Suprapubic skin (tissue), 4 donors: Measurements from ENCODE around the gene CHPF. TPM values are rescaled to one million over a fixed set of nuclear protein-coding genes. Genes with fewer than 3 reads are reported as not detected.

Experiments
- DNase-seq, 2 donors: peaks; one replicate each; pipeline ENCODE4 v3.0.0-alpha.2; 2019; ENCODE audit warnings: low spot score in 2 of 2
- H3K27ac ChIP-seq: fragments of 200-600 bp; sonication (generic); one replicate; pipeline ENCODE4 v1.5.1; 2019
- H3K27me3 ChIP-seq: fragments of 200-600 bp; sonication (generic); one replicate; pipeline ENCODE4 v1.5.1; 2019
- H3K36me3 ChIP-seq: fragments of 200-600 bp; sonication (generic); one replicate; pipeline ENCODE4 v1.5.1; 2019
- H3K4me1 ChIP-seq: fragments of 200-600 bp; sonication (generic); one replicate; pipeline ENCODE4 v1.5.1; 2019
- H3K4me3 ChIP-seq: fragments of 200-600 bp; sonication (generic); one replicate; pipeline ENCODE4 v1.5.1; 2019; ENCODE audit warnings: mild to moderate bottlenecking
- H3K9me3 ChIP-seq: fragments of 200-600 bp; sonication (generic); one replicate; pipeline ENCODE4 v1.5.1; 2019
- EP300 ChIP-seq: sonication (generic); formaldehyde crosslinking; IDR thresholded peaks from one replicate; pipeline ENCODE4 v1.6.1; 2017; ENCODE audit warnings: antibody characterized with exemption
- POLR2A ChIP-seq, 2 donors: fragments of 450-650 bp; IDR thresholded peaks; one replicate each; pipeline ENCODE4 v1.6.1; 2017; ENCODE audit warnings: antibody characterized with exemption in 2 of 2, mild to moderate bottlenecking in 2 of 2, moderate library complexity in 2 of 2
- POLR2AphosphoS5 ChIP-seq, 3 donors: sonication (generic); formaldehyde crosslinking; IDR thresholded peaks; one replicate each; pipeline ENCODE4 v1.6.1; 2017; ENCODE audit warnings: antibody characterized with exemption in 3 of 3
- WGBS: methylation state at CpG from one replicate; pipeline ENCODE4 v1.1.5; 2018; 5-methylcytosine and 5-hydroxymethylcytosine counted together
- total RNA-seq, 4 donors: library from RNA; depleted of rRNA; stranded (reverse); fragments of >200 nt; gene quantifications; one replicate each; pipeline ENCODE4 v1.1.0, GENCODE V29; 2016
- TF ChIP-seq, protein P1 (sequence below), 2 donors: fragments of 200-600 bp in 1 of 2; fragments of 450-650 bp in 1 of 2; sonication (generic) in 1 of 2; IDR thresholded peaks; one replicate each; pipeline ENCODE4 v1.5.1; 2016 to 2019; ENCODE audit warnings: antibody characterized with exemption in 2 of 2, mild to moderate bottlenecking in 1 of 2, moderate library complexity in 1 of 2

CHPF gene
- total RNA-seq, 4 donors from 2014 or later = 28.8 to 62.1 (median 49.3) TPM

DNA sequence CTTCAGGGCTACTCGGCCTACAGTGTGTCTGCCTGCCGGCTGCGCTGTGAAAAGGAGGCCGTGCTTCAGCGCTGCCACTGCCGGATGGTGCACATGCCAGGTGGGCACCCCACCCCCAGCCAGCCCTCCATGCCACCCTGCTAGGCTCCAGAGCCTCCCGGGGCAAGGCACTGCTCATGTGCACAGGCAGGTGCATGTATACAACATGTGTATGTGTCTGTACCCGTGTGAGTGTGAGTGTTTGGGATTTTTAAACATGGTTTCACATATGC is 11.3 kb downstream of the CHPF start:
- DNase-seq = no peak
- H3K4me3 ChIP-seq = no peak overlapping the region
- H3K27ac ChIP-seq = no peak overlapping the region
- peaks cover 9% of the 10 kb centered on the region for H3K4me1 ChIP-seq
- WGBS = 57% methylated on average over 1 of the region's 8 CpGs
- H3K36me3 ChIP-seq = no peaks in the 10 kb centered on the region
- TF ChIP-seq, protein P1, sequence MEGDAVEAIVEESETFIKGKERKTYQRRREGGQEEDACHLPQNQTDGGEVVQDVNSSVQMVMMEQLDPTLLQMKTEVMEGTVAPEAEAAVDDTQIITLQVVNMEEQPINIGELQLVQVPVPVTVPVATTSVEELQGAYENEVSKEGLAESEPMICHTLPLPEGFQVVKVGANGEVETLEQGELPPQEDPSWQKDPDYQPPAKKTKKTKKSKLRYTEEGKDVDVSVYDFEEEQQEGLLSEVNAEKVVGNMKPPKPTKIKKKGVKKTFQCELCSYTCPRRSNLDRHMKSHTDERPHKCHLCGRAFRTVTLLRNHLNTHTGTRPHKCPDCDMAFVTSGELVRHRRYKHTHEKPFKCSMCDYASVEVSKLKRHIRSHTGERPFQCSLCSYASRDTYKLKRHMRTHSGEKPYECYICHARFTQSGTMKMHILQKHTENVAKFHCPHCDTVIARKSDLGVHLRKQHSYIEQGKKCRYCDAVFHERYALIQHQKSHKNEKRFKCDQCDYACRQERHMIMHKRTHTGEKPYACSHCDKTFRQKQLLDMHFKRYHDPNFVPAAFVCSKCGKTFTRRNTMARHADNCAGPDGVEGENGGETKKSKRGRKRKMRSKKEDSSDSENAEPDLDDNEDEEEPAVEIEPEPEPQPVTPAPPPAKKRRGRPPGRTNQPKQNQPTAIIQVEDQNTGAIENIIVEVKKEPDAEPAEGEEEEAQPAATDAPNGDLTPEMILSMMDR (IDR thresholded peaks at IDR 0.05) = no peak
- TF ChIP-seq POLR2A (IDR thresholded peaks at IDR 0.05) (no peak), EP300 (no peak), POLR2AphosphoS5 (IDR thresholded peaks at IDR 0.05) (no peak)
- peaks cover 40% of the 10 kb centered on the region for H3K27me3 ChIP-seq
- no peaks in the 10 kb centered on the region for H3K9me3 ChIP-seq

- TF ChIP-seq, protein P1 (IDR thresholded peaks at IDR 0.05) = no peak
- TF ChIP-seq POLR2AphosphoS5 (IDR thresholded peaks at IDR 0.05) = no peak
- TF ChIP-seq POLR2A (IDR thresholded peaks at IDR 0.05) = no peak
- TF ChIP-seq EP300 = no peak
- H3K4me1 ChIP-seq = peaks cover 5% of the 10 kb centered on the region
- H3K27ac ChIP-seq = no peak overlapping the region
- no peak overlapping the region for H3K4me3 ChIP-seq
- H3K36me3 ChIP-seq = no peaks in the 10 kb centered on the region
- peaks cover 45% of the 10 kb centered on the region for H3K27me3 ChIP-seq
- no peak for DNase-seq
- H3K9me3 ChIP-seq = no peaks in the 10 kb centered on the region
- whole genome bisulfite sequencing = 82% methylated on average over 18 of the region's 20 CpGs
Observed at GRCh38 chr2:219531639-219532377, 11.8 kb downstream of the CHPF start.

DNA sequence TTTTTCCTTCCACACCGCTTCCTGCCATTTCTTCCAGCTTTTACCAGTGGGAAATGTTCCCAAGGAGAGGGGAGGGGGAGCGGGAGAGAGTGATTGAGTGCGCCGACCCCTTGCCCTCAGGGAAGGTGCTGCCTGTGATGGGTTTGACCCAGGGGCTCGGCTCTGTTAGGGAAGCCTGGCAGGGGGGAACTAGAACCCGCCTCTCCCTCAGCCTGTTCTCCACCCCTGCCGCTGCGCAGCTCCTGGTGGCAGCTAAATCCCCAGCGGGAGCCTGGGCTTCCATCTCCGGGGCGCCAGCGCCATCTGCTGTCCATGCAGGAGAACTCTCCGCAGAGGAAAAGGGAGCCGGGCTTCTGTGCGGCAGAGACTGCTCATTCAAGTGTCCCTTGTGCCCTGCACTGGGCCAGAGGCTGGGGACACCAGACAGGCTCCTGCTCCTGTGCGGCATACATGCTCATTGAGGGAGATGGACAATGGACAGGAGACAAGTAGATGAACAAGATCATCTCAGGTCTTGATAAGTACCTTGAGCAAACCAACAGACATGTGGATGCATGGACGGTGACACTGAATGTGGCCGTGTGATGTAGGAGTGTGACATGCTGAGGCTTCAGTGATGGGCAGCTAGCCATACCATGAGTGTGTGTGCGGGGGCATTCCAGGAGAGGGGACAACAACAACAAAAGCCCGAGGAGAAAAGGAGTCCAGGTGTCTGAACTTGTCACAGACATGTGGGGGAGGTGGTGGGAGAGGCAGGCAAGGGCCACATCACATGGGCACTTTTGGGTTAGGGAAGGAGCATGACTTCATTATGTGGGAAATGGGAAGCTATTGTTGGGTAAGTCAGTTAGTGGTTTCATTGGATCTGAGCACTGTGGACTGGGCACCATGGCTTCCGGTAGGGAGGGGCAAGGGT is 13.3 kb downstream of the CHPF start:
- TF ChIP-seq, protein P1 (IDR thresholded peaks at IDR 0.05) = peak; percentile 94 to 95
- TF ChIP-seq EP300 (no peak), POLR2A (IDR thresholded peaks at IDR 0.05) (no peak)
- Histone ChIP-seq H3K9me3 (no peaks in the 10 kb centered on the region), H3K36me3 (no peaks in the 10 kb centered on the region), H3K4me3 (no peak overlapping the region), H3K27ac (no peak overlapping the region), H3K4me1 (peaks cover 5% of the 10 kb centered on the region), H3K27me3 (peaks cover 60% of the 10 kb centered on the region)
- peak; percentile 88 to 92 for DNase-seq
- WGBS = 15% methylated on average over 21 of the region's 21 CpGs

GRCh38 chr2:219527472-219527871 is 16.1 kb downstream of the CHPF start:
- Histone ChIP-seq H3K27me3 (peaks cover 88% of the 10 kb centered on the region), H3K4me3 (no peak overlapping the region), H3K4me1 (peaks cover 15% of the 10 kb centered on the region), H3K27ac (no peak overlapping the region), H3K36me3 (no peaks in the 10 kb centered on the region), H3K9me3 (no peaks in the 10 kb centered on the region)
- no peak for DNase-seq
- no peak for TF ChIP-seq EP300
- TF ChIP-seq POLR2AphosphoS5 (IDR thresholded peaks at IDR 0.05) = no peak
- TF ChIP-seq, protein P1 (IDR thresholded peaks at IDR 0.05) = no peak
- WGBS = 54% methylated on average over 5 of the region's 5 CpGs

DNA sequence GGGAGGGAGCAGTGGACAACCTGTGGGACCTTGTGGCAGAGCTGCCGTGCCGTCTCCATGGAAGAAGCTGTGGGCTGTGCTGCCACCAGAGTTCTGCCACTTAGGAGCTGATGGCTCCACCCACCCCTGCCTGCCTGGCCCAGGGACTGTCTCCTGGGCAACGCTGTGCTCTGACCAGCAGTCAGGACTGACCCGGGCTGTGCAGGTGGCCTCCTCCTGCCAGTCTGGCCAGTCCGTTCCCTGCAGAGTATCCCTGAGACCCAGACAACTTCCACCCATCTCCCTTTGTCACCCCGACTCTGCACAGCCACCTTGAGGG is 16.6 kb downstream of the CHPF start:
- H3K27ac ChIP-seq = no peak overlapping the region
- H3K4me1 ChIP-seq = peaks cover 19% of the 10 kb centered on the region
- DNase-seq = no peak
- no peak overlapping the region for H3K4me3 ChIP-seq
- 52% methylated on average over 3 of the region's 6 CpGs for WGBS
- H3K9me3 ChIP-seq = no peaks in the 10 kb centered on the region
- peaks cover 89% of the 10 kb centered on the region for H3K27me3 ChIP-seq
- no peak for TF ChIP-seq POLR2A (IDR thresholded peaks at IDR 0.05)
- TF ChIP-seq, protein P1 (IDR thresholded peaks at IDR 0.05) = no peak
- TF ChIP-seq POLR2AphosphoS5 (IDR thresholded peaks at IDR 0.05) = no peak
- no peak for TF ChIP-seq EP300
- no peaks in the 10 kb centered on the region for H3K36me3 ChIP-seq
